BE2C (cell line): ENCODE data around the gene GLYR1. TPM values are rescaled to one million over a fixed set of nuclear protein-coding genes. Genes with fewer than 3 reads are reported as not detected.
A peak's percentile ranks its signal among the peaks of the same experiment; 100 is the strongest.
"Not testable (repeated sequence)": the region's sequence is repeated elsewhere in the genome, so short reads cannot be mapped to it uniquely, and the experiment has no call there.

Source experiments
- DNase-seq: peaks from one replicate; pipeline ENCODE4 v3.0.0-alpha.2; 2020
- H3K27me3 ChIP-seq: fragments of 250-450 bp; sonication (Bioruptor Pico); 2 replicates; pipeline ENCODE4 v1.5.1; 2020; ENCODE audit warnings: mild to moderate bottlenecking
- H3K36me3 ChIP-seq: fragments of 250-450 bp; sonication (Bioruptor Pico); 2 replicates; pipeline ENCODE4 v1.5.1; 2020; ENCODE audit warnings: mild to moderate bottlenecking
- H3K4me1 ChIP-seq: fragments of 250-450 bp; sonication (Bioruptor Pico); 2 replicates; pipeline ENCODE4 v1.5.1; 2020
- H3K4me3 ChIP-seq: 2 replicates; pipeline ENCODE4 v1.5.1; 2011; ENCODE audit warnings: low read depth, low read length
- H3K9me3 ChIP-seq: fragments of 250-450 bp; sonication (Bioruptor Pico); 2 replicates; pipeline ENCODE4 v1.5.1; 2020
- polyA plus RNA-seq: library from polyadenylated mRNA; unstranded; fragments of >200 nt; gene quantifications from one replicate; pipeline ENCODE4 v1.2.1, GENCODE V29; 2012; ENCODE audit warnings: low read depth, missing spikeins; ENCODE audit not compliant: insufficient read length, insufficient read depth
- TF ChIP-seq, protein P1 (sequence below): IDR thresholded peaks from 2 replicates; pipeline ENCODE4 v1.5.1; 2012; ENCODE audit warnings: mild to moderate bottlenecking, low read depth, low read length

GLYR1 gene
- 124 TPM for polyA plus RNA-seq

- Histone ChIP-seq H3K9me3 (no peaks in the 10 kb centered on the region), H3K27me3 (no peaks in the 10 kb centered on the region), H3K4me1 (no peaks in the 10 kb centered on the region), H3K36me3 (peaks cover 31% of the 10 kb centered on the region), H3K4me3 (peak within 1 kb of the TSS; percentile 96)
- DNase-seq, result peak; percentile 100
- TF ChIP-seq, protein P1, sequence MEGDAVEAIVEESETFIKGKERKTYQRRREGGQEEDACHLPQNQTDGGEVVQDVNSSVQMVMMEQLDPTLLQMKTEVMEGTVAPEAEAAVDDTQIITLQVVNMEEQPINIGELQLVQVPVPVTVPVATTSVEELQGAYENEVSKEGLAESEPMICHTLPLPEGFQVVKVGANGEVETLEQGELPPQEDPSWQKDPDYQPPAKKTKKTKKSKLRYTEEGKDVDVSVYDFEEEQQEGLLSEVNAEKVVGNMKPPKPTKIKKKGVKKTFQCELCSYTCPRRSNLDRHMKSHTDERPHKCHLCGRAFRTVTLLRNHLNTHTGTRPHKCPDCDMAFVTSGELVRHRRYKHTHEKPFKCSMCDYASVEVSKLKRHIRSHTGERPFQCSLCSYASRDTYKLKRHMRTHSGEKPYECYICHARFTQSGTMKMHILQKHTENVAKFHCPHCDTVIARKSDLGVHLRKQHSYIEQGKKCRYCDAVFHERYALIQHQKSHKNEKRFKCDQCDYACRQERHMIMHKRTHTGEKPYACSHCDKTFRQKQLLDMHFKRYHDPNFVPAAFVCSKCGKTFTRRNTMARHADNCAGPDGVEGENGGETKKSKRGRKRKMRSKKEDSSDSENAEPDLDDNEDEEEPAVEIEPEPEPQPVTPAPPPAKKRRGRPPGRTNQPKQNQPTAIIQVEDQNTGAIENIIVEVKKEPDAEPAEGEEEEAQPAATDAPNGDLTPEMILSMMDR, result no peak
Measured at GRCh38 chr16:4846901-4847773, at the start of gene GLYR1, which contains the start of gene UBN1. Gene GLYR1, minus strand, starts transcription at chr16:4847288. Its CDS starts 23 bp downstream, at chr16:4847265. Gene UBN1, plus strand, starts transcription at chr16:4847481. Its CDS starts 5,437 bp downstream, at chr16:4852918.

DNA sequence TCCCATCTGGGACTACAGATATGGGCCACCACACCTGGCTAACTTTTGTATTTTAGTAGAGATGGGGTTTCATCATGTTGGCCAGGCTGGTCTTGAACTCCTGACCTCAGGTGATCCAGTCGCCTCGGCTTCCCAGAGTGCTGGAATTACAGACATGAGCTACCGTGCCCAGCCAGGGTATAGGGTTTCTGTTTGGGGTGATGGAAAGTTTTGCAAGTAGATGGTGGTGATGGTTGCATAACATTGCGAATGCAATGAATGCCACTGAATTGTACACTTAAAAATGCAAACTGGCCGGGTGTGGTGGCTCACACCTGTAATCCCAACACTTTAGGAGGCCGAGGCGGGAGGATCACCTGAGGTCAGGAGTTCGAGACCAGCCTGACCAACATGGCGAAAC is 49.7 kb upstream of the GLYR1 start:
- H3K4me3 ChIP-seq, DNase-seq, H3K9me3 ChIP-seq, H3K27me3 ChIP-seq, H3K36me3 ChIP-seq, H3K4me1 ChIP-seq: not testable (repeated sequence)

DNA sequence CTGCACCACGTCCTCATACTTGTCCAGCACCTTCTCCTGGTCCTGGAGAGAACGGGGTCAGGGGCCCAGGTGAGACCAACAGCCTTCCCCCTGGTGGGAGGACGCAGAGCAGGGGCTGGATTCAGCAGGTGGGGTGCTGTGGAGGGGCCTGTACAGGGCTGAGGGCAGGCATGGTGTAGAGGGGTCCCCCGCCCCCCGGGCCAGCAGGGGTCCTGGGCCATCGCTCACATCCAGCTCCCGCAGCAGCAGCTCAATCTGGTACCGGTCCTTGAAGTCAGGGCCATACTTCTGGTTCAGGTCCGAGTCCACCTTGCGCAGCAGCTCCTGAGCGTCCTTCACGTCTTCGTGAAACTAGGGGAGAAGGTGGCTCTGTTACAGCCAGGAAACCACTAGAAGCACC is 48.3 kb upstream of the GLYR1 start:
- no peaks in the 10 kb centered on the region for H3K27me3 ChIP-seq
- DNase-seq, result no peak
- no peaks in the 10 kb centered on the region for H3K9me3 ChIP-seq
- H3K36me3 ChIP-seq, result no peaks in the 10 kb centered on the region
- H3K4me1 ChIP-seq, result no peaks in the 10 kb centered on the region
- TF ChIP-seq, protein P1, result no peak
- no peak overlapping the region for H3K4me3 ChIP-seq

DNA sequence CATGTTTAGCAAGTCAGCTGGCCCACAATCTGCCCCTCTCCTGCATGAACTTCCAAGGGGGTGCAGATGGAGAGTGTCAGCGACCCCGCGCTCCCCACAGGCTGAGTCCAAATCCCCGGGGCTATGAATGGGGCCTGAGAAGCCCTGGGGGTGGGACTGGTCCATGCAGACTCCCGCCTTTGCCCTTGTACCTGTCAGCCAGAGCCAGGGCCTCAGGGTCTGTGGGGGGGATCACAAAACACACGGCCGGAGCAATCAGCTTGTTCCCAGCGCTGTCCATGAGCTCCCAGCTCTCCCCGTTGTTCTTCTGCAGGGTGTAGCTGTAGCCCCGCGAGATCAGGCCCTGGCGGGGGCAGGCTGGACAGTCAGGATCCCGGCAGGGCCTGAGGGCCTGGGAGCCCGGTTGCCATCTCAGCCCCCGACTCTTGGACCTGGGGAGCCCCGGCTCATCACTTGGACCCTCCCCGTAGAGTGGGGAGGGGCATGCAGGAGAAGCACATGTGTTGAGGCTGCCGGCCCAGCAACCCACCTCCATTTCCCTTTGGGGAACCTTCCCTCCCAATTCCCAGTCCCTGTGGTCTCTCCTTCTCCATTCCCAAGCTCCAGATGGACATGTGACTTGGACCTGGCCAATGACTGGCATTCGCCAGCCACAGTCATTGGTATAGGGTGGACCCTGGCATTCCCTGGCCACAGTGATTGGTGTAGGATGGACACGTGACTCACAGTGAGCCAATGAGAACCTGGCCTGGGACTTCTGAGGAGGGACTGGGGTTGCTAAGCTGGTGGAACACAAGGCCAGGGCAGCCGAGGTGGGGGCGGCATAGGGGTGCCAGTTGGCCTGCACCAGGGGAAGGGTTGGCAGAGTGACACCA is 47.4 kb upstream of the GLYR1 start:
- DNase-seq, result peak; percentile 71
- Histone ChIP-seq H3K27me3 (no peaks in the 10 kb centered on the region), H3K36me3 (no peaks in the 10 kb centered on the region; the same call in 1 of the 2 replicates), H3K4me1 (no peaks in the 10 kb centered on the region), H3K9me3 (no peaks in the 10 kb centered on the region), H3K4me3 (peak overlapping the region; percentile 43)
- TF ChIP-seq, protein P1, result no peak

DNA sequence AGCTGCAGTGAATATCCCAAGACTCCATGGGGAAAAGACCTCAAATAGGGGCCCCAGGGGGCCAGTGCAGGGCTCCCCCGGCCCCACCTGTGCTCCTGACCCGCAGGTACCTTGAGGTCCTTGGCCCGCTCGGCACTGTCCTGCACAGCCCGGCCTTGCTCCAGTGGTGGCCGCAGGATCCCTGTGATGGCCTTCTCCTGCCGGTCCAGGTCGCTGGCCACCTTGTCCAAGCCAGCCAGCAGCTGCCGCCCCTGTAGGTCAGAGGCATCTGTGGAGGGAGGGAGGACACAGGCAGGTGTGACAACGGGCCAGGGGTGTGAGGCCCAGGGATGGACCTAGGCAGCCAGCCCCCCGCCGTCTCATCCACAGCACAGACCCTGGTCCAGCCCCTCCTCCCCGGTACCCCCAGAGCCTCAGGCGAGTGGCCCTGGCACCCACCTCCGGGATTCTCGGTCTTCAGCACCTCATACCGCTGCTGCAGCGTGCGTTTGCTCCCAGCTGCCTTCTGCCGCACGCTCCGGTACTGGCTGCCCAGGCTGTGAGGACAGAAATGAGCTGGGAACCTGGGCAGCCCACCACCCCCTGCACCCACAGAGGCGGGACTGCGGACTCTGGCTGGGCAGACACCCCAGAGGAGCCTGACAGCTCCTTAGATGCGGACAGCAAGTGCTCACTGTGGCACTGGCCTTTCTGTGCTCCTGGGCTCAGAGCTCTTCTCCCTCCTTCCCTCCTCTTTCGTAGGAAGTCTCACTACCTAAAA is 46.2 kb upstream of the GLYR1 start:
- Histone ChIP-seq H3K9me3 (no peaks in the 10 kb centered on the region), H3K36me3 (no peaks in the 10 kb centered on the region; the same call in 1 of the 2 replicates)

More for the DNA sequence above, 46.2 kb upstream of the GLYR1 start:
- H3K4me1 ChIP-seq, result no peaks in the 10 kb centered on the region
- H3K27me3 ChIP-seq, result no peaks in the 10 kb centered on the region
- no peak for DNase-seq
- TF ChIP-seq, protein P1, result no peak
- H3K4me3 ChIP-seq, result no peak overlapping the region
